ENCODE measurements around the gene GJD4.

GJD4 gene

GRCh38 chr10:35585356-35585755 lies 19.8 kb upstream of the GJD4 start:
- DNase-seq (ENCODE audit: low spot score) = no peak
- no peak overlapping the region for H3K27ac ChIP-seq
- no peak for TF ChIP-seq CTCF (IDR thresholded peaks at IDR 0.05)
- H3K4me3 ChIP-seq = no peak overlapping the region

GRCh38 chr10:35585903-35586535 lies 19.1 kb upstream of the GJD4 start:
- Histone ChIP-seq H3K4me3 (no peak overlapping the region), H3K27ac (no peak overlapping the region)
- TF ChIP-seq CTCF (IDR thresholded peaks at IDR 0.05) = no peak
- DNase-seq (ENCODE audit: low spot score) = no peak

GRCh38 chr10:35588836-35589235 lies 16.3 kb upstream of the GJD4 start:
- Histone ChIP-seq H3K27ac (no peak overlapping the region), H3K4me3 (no peak overlapping the region)
- DNase-seq (ENCODE audit: low spot score) = no peak

DNA sequence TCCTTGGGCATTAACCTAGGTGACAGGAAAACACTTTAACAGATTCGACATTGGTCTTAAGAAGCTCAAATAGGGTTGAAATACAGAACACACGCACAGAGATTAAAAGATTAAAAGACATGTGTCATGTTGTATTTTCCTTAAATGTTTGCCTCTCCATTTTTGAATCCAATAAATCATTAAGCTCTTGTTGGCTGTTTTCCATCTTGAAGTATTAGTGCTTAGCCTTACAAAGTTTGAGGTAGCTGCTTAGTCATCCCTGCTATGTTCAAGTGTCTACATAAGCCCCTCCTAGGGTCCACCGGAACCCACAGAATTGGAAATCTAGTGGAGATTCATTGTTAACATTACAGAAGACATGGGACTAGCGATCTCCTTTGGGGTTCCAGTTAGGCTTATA lies 12.7 kb upstream of the GJD4 start:
- no peak for TF ChIP-seq CTCF (IDR thresholded peaks at IDR 0.05)
- no peak for DNase-seq (ENCODE audit: low spot score)
- no peak overlapping the region for H3K27ac ChIP-seq
- no peak overlapping the region for H3K4me3 ChIP-seq

More at GRCh38 chr10:35588836-35589235, 16.3 kb upstream of the GJD4 start:
- no peak for TF ChIP-seq CTCF (IDR thresholded peaks at IDR 0.05)

DNA sequence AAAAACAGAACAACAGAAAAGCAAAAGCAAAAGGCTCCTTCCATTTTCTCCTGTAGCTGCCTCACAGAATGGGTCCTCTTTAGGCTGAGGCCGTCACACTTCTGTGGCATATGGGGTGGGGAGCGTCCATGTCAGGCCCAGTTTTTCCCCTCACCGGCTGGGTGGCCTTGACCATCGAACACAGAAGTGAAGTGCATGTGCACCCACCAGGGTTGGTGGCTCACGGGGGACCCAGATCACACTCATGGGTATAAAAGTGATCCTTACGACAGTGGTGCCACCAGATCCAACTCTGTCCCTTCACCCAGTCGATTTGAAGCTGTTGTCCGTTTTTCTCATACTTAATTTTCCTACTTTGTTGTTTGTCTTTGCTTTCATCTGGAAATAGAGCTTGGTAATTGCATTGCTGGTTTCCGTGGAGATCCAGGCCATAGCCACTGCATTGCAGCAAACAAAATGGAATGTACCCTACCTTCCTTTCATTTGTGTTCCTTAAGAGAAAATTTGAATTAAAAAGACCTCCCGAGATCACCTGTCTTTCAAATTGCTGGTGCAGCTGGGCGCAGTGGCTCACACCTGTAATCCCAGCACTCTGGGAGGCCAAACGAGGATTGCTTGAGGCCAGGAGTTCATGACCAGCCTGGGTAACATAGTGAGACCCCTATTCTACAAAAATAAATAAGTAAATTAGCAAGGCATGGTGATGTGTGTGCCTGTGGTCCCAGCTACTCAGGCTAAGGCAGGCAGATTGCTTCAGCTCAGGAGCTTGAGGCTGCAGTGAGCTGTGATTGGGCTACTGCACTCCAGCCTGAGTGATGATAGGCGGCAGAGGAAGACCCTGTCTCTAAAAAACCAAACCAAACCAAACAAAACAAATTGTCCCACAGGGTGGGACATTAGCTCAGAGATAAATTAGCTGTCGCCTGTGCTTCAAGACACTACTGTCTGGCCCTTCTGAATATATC lies 10.7 kb upstream of the GJD4 start:
- Histone ChIP-seq H3K27ac (no peak overlapping the region), H3K4me3 (no peak overlapping the region)
- no peak for TF ChIP-seq CTCF (IDR thresholded peaks at IDR 0.05)
- no peak for DNase-seq (ENCODE audit: low spot score)

- no peak for TF ChIP-seq CTCF (IDR thresholded peaks at IDR 0.05)
- DNase-seq (ENCODE audit: low spot score) = no peak
- no peak overlapping the region for H3K27ac ChIP-seq
- no peak overlapping the region for H3K4me3 ChIP-seq
Measured at GRCh38 chr10:35595106-35595505, 10.0 kb upstream of the GJD4 start.

Measured in coronary artery (tissue), 2 donors.